IPS DF 4.7 (cell line): ENCODE results near the gene C16orf90.

Source experiments
- DNase-seq: peaks from one replicate; pipeline ENCODE4 v3.0.0-alpha.2; 2013; ENCODE audit warnings: low spot score; ENCODE audit errors: extremely low read depth

The C16orf90 gene

GRCh38 chr16:3467182-3467581 lies 28.1 kb downstream of the C16orf90 start:
- DNase-seq = no peak

GRCh38 chr16:3465911-3466584 lies 29.2 kb downstream of the C16orf90 start:
- no peak for DNase-seq

GRCh38 chr16:3465301-3465700 lies 30.0 kb downstream of the C16orf90 start:
- DNase-seq = no peak

GRCh38 chr16:3461151-3461550 lies 34.1 kb downstream of the C16orf90 start:
- DNase-seq = no peak

- no peak for DNase-seq
Measured at GRCh38 chr16:3460585-3460984, 34.7 kb downstream of the C16orf90 start.

- DNase-seq = no peak
Measured at GRCh38 chr16:3460121-3460520, 35.2 kb downstream of the C16orf90 start.

- DNase-seq = no peak
Measured at GRCh38 chr16:3459401-3460090, 35.7 kb downstream of the C16orf90 start.

GRCh38 chr16:3458852-3459361 lies 36.4 kb downstream of the C16orf90 start:
- DNase-seq = no peak

GRCh38 chr16:3458278-3458851 lies 36.9 kb downstream of the C16orf90 start:
- no peak for DNase-seq

- no peak for DNase-seq
Measured at GRCh38 chr16:3457434-3458252, 37.6 kb downstream of the C16orf90 start.

- DNase-seq = no peak
Measured at GRCh38 chr16:3454631-3455147, 40.6 kb downstream of the C16orf90 start.

GRCh38 chr16:3454093-3454492 lies 41.2 kb downstream of the C16orf90 start:
- no peak for DNase-seq

GRCh38 chr16:3444032-3444388 lies 51.3 kb downstream of the C16orf90 start:
- no peak for DNase-seq
